Stimulated activated CD4-positive, alpha-beta T cell treated with anti-CD3 and anti-CD28 coated beads, Interleukin-1b, Interleukin-23, amount 100 ng/mL, for 24 hours (primary cell): ENCODE data around the gene SLC28A3.

Experiments
- DNase-seq, 4 experiments: peaks; one replicate each; pipeline ENCODE4 v3.0.0-alpha.2; 2020; ENCODE audit warnings: low read depth in 4 of 4, low spot score in 1 of 4

The SLC28A3 gene

GRCh38 chr9:84251921-84252320 is 88.6 kb downstream of the SLC28A3 start:
- no peak for DNase-seq

DNA sequence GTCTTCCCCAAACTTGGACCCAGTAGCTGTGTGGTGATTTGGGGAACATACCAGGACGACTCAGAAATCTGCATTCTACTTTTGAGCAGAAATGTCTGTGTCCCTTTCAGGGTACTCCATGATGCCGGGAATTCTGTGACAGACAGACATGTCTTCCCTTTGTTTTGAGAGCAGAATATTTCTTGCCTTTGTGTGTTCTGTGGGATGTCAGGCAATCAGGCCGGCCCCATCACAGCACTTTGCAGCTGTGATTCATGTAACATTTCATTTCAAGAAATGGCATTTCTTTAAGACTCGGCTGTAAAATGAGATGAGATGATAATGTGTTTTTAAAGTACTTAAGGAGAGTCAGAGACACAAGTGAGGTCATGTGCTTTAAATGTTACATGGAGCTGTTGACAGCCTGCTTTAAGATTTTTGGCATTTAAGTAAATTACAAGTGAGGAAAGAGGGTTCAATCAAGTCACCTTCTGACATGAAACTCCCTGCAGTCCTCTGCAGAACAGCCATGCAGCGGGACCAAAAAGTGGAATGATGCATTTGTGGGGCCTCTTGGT is 98.7 kb downstream of the SLC28A3 start:
- no peak for DNase-seq

DNA sequence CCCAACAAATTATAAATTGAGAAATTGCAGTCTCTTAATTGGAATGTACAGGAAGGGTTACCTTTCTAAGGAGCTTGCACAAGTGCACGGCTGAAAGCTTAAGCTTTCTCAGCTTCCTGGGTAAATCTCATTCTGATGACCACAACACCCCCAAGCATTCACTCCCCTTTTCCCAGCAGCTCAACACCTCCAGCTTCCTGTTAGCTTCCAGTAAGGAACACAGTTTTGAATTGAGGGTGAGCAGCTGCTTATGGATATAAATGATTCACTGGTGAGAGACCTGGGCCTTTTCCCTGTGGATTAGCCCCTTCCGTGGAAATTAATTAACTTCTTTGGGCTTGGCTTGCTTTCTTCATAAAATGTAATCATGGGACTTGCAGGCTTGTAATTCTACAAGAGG is 101.2 kb downstream of the SLC28A3 start:
- no peak for DNase-seq

- no peak for DNase-seq
These were observed 101.9 kb downstream of the SLC28A3 start for GRCh38 chr9:84238652-84239051.

DNA sequence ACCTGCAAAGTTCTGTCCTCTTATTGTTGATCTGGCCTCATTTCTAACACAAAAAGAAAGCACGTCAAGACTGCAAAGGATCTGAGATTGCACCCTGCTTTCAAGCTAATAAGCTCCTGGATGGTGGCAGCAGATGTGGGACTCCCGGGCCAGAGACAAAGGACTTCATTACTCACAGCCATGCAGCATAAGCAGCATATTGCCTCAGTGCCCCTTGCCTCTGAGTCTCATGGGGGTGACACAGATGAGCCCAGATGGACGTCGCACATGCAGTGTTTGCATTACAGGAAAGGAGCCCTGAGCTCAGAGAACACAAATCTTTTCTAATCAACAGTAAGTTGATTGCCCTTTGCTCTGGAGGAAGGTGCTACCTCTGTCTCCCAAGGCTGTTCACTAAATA is 105.0 kb downstream of the SLC28A3 start:
- no peak for DNase-seq

GRCh38 chr9:84230355-84231145 is 110.0 kb downstream of the SLC28A3 start:
- DNase-seq: no peak

- no peak for DNase-seq
These were observed 111.4 kb downstream of the SLC28A3 start for GRCh38 chr9:84229191-84229590.

DNA sequence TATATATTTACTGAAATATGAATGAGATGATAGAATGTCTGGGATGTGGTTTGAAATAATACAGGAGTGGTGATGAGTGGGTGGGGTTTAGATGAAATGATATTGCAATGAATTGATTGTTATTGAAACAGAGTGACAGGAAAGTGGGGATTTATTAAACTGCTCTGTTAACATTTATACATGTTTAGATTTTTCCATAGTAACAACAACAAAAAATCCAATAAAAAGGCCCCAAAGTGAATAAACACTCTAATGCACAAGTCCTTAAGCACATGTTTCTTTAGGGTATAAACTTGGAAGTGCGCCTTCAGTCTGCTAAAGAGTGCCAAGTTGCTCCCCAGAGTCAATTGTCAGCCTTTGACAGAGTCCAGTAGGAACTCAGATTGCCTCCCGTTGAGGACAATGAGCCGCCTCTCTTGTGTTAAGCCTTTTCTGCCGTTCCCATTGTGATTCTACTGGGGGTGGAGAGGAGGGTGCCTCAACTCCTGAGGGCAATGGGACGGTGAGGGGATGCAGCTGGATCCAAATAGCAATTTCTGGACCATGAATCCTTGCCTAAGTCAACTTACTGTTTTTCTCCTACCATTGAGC is 112.3 kb downstream of the SLC28A3 start:
- DNase-seq: no peak

DNA sequence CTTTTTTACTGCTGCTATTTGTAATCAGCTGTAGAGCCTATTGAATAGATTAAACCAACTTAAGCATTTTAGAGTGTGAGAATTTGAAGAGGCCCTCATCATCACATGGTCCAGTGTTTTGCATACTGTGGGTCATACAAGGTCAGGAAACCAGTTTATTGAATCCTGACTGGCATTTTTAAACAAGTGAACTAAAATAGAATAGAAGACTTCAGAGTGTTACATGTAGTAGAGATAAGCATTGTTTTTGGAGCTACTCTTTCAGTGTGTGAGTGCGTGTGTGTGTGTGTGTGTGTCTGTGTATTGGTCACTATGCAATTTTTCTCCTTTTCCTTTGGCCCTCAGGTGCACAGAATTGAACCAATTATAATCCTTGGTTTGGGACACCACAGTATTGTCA is 114.4 kb downstream of the SLC28A3 start:
- no peak for DNase-seq
